Hepatocyte (in vitro differentiated cells): ENCODE results near the gene C2CD3. TPM values are rescaled to one million over a fixed set of nuclear protein-coding genes. Genes with fewer than 3 reads are reported as not detected.

Experiments used
- DNase-seq: peaks from one replicate; pipeline ENCODE4 v3.0.0-alpha.2; 2016; ENCODE audit warnings: low spot score
- H2AFZ ChIP-seq: fragments of 200-600 bp; sonication (generic); 2 replicates; pipeline ENCODE4 v1.6.0; 2016; ENCODE audit warnings: antibody characterized with exemption, mild to moderate bottlenecking
- H3K27ac ChIP-seq: fragments of 200-600 bp; sonication (generic); 2 replicates; pipeline ENCODE4 v1.5.1; 2016; ENCODE audit warnings: mild to moderate bottlenecking
- H3K27me3 ChIP-seq: fragments of 200-600 bp; sonication (generic); 2 replicates; pipeline ENCODE4 v1.6.1; 2016
- H3K36me3 ChIP-seq: fragments of 200-600 bp; sonication (generic); replicated peaks from 2 replicates; pipeline ENCODE4 v1.5.1; 2016; ENCODE audit warnings: low read depth; ENCODE audit not compliant: insufficient read depth
- H3K4me1 ChIP-seq: fragments of 200-600 bp; sonication (generic); 2 replicates; pipeline ENCODE4 v1.5.1; 2016; ENCODE audit warnings: mild to moderate bottlenecking, moderate library complexity; ENCODE audit not compliant: insufficient read depth
- H3K4me2 ChIP-seq: fragments of 200-600 bp; sonication (generic); 2 replicates; pipeline ENCODE4 v1.6.0; 2016
- H3K4me3 ChIP-seq: fragments of 200-600 bp; sonication (generic); 2 replicates; pipeline ENCODE4 v1.5.1; 2016; ENCODE audit warnings: mild to moderate bottlenecking
- H3K79me2 ChIP-seq: fragments of 200-600 bp; sonication (generic); 2 replicates; pipeline ENCODE4 v1.6.0; 2017; ENCODE audit warnings: mild to moderate bottlenecking
- H3K9me2 ChIP-seq: fragments of 200-600 bp; sonication (generic); replicated peaks from 2 replicates; pipeline ENCODE4 v1.6.0; 2017; ENCODE audit warnings: mild to moderate bottlenecking; ENCODE audit not compliant: insufficient read depth
- H3K9me3 ChIP-seq: fragments of 200-600 bp; sonication (generic); 2 replicates; pipeline ENCODE4 v1.5.1; 2016; ENCODE audit warnings: low read depth, mild to moderate bottlenecking
- H4K20me1 ChIP-seq: fragments of 200-600 bp; sonication (generic); 2 replicates; pipeline ENCODE4 v1.6.0; 2016; ENCODE audit warnings: mild to moderate bottlenecking; ENCODE audit not compliant: insufficient read depth, poor library complexity, severe bottlenecking
- CTCF ChIP-seq: fragments of 200-600 bp; sonication (generic); IDR thresholded peaks from 2 replicates; pipeline ENCODE4 v1.5.1; 2016; ENCODE audit warnings: antibody characterized with exemption, mild to moderate bottlenecking; ENCODE audit not compliant: poor library complexity
- EZH2 ChIP-seq: fragments of 200-600 bp; sonication (generic); IDR thresholded peaks from 2 replicates; pipeline ENCODE4 v1.6.1; 2016; ENCODE audit warnings: antibody characterized with exemption, mild to moderate bottlenecking, borderline replicate concordance
- EZH2phosphoT487 ChIP-seq: fragments of 200-600 bp; sonication (generic); IDR thresholded peaks from one replicate; pipeline ENCODE4 v1.6.1; 2018; ENCODE audit warnings: antibody characterized with exemption, mild to moderate bottlenecking, low read depth, moderate library complexity; ENCODE audit not compliant: unreplicated experiment, severe bottlenecking
- WGBS: methylation state at CpG from one replicate; pipeline ENCODE4 v1.1.6; 2016; ENCODE audit warnings: low lambda C conversion rate; ENCODE audit errors: missing lambda C conversion rate; 5-methylcytosine and 5-hydroxymethylcytosine counted together
- polyA plus RNA-seq: library from polyadenylated mRNA; unstranded; fragments of >200 nt; fragmentation: Nextera tagmentation; extraction: Ambion mirVana; gene quantifications from 2 replicates; pipeline ENCODE4 v1.2.1, GENCODE V29; 2016
- total RNA-seq: library from RNA; depleted of rRNA; stranded (reverse); fragments of >200 nt; gene quantifications from 2 replicates; pipeline ENCODE4 v1.2.3, GENCODE V29; 2014

Gene C2CD3
- total and polyA plus RNA-seq, 2 experiments from 2014 or later: 9.8 to 16.3 TPM

GRCh38 chr11:74035264-74035663 is 135.5 kb downstream of the C2CD3 start:
- H3K9me2 ChIP-seq: no peaks in the 10 kb centered on the region
- TF ChIP-seq CTCF (no peak), EZH2 (no peak), EZH2phosphoT487 (no peak)
- H2AFZ ChIP-seq: no peak overlapping the region
- peak overlapping the region; percentile 26 for H3K27ac ChIP-seq
- DNase-seq: no peak
- no peak overlapping the region for H3K4me2 ChIP-seq
- H3K9me3 ChIP-seq: no peaks in the 10 kb centered on the region
- H3K79me2 ChIP-seq: no peaks in the 10 kb centered on the region
- H3K27me3 ChIP-seq: no peaks in the 10 kb centered on the region
- no peaks in the 10 kb centered on the region for H3K36me3 ChIP-seq
- H4K20me1 ChIP-seq: no peaks in the 10 kb centered on the region
- WGBS: 89% methylated on average over 1 of the region's 1 CpG
- H3K4me1 ChIP-seq: no peaks in the 10 kb centered on the region
- no peak overlapping the region for H3K4me3 ChIP-seq

DNA sequence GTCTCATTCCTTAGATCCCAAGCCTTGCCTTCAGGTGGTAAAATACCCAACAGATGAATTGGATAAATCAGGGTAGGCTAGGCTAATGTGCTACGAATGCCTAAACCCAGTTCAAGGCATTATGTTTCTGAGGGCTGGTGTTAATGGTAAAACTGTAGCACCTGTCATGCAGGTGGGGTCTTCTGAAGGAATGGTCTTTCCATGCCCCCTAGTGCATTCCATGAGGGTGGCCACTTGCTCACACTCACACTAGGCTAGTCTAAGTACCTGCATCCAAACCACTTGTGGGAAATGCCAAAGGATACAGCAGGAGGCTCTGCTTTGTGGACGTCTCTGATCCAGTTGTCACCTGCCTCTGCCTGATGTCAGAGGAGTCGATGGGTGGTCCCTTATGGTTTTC is 137.8 kb downstream of the C2CD3 start:
- 93% methylated on average over 3 of the region's 3 CpGs for WGBS
- DNase-seq: no peak
- no peak overlapping the region for H3K4me2 ChIP-seq

DNA sequence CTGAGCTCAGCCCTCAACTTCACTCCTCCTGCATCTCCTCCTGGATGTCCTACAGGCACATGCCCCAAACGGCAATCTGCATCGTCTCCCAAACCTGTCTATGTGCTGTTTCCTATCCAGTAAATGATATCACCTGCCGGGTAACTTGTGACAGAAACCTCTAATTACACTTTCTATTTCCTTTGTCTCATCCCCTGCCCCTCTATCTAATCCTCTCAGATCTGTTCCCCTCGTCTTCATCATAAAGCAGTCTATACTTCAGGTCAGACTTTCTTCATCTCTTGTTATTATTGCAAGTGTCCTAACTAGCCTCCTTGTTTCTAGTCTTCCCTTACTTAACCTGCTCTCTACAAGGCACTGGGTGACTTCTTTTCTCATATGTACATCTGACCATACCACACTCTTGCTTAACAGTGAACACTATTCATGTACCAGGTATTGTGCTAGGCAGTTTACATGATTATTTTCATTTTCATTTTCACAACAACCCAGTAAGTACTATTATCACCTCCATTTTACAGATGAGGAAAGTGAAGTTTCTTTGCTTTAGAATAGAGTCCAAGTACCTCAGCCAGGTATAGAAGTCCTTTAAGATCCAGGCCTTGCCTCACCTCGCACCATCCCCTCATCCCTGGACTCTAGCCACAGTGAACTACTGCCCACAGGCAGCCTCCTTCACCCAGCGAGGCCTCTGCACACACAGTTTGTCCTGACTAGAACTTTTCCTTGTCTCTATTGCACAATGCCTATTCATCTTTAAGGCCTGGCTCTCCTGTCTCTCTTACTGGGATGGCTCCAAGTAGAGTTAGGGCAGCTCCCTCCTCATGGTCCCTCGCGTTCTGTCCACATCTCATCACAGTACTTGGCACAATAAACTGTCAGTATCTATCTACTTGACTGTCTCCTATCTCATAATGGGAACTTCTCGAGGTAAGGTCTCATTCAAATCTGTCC is 139.8 kb downstream of the C2CD3 start:
- Histone ChIP-seq H3K4me1 (no peaks in the 10 kb centered on the region), H2AFZ (no peak overlapping the region), H3K36me3 (no peaks in the 10 kb centered on the region), H3K27ac (no peak overlapping the region), H3K9me2 (no peaks in the 10 kb centered on the region), H3K4me2 (no peak overlapping the region), H3K9me3 (no peaks in the 10 kb centered on the region), H4K20me1 (no peaks in the 10 kb centered on the region), H3K4me3 (no peak overlapping the region), H3K27me3 (no peaks in the 10 kb centered on the region), H3K79me2 (no peaks in the 10 kb centered on the region)
- TF ChIP-seq EZH2phosphoT487 (no peak), EZH2 (no peak), CTCF (no peak)
- WGBS: 96% methylated on average over 9 of the region's 9 CpGs
- DNase-seq: no peak

More for the DNA sequence above, 137.8 kb downstream of the C2CD3 start:
- H3K9me3 ChIP-seq: no peaks in the 10 kb centered on the region
- no peak overlapping the region for H3K4me3 ChIP-seq
- no peak overlapping the region for H3K27ac ChIP-seq
- no peaks in the 10 kb centered on the region for H3K36me3 ChIP-seq
- TF ChIP-seq EZH2phosphoT487: no peak
- no peak for TF ChIP-seq CTCF
- TF ChIP-seq EZH2: no peak
- H3K79me2 ChIP-seq: no peaks in the 10 kb centered on the region
- H2AFZ ChIP-seq: no peak overlapping the region
- H4K20me1 ChIP-seq: no peaks in the 10 kb centered on the region
- no peaks in the 10 kb centered on the region for H3K4me1 ChIP-seq
- H3K9me2 ChIP-seq: no peaks in the 10 kb centered on the region
- H3K27me3 ChIP-seq: no peaks in the 10 kb centered on the region
